H9 (cell line): Measurements from ENCODE around the gene CDK5. TPM values are rescaled to one million over a fixed set of nuclear protein-coding genes. Genes with fewer than 3 reads are reported as not detected.

Experiments
- DNase-seq: peaks from one replicate; pipeline ENCODE4 v3.0.0-alpha.2; 2017
- H2AFZ ChIP-seq: one replicate; pipeline ENCODE4 v1.6.1; 2013; ENCODE audit warnings: mild to moderate bottlenecking, low read length, control low read depth, moderate library complexity
- H2AK5ac ChIP-seq: 2 replicates; pipeline ENCODE4 v1.6.1; 2013; ENCODE audit warnings: low read length, control low read depth, mixed read lengths; ENCODE audit not compliant: insufficient read length
- H2BK120ac ChIP-seq: one replicate; pipeline ENCODE4 v1.6.1; 2013; ENCODE audit warnings: low read depth, mild to moderate bottlenecking, low read length, control low read depth, inconsistent platforms; ENCODE audit not compliant: poor library complexity, severe bottlenecking
- H2BK12ac ChIP-seq: 2 replicates; pipeline ENCODE4 v1.6.1; 2013; ENCODE audit warnings: low read length, control low read depth, mixed read lengths, low read depth; ENCODE audit not compliant: insufficient read length
- H2BK15ac ChIP-seq: 2 replicates; pipeline ENCODE4 v1.6.1; 2013; ENCODE audit warnings: low read depth, low read length, control low read depth
- H2BK20ac ChIP-seq: one replicate; pipeline ENCODE4 v1.6.1; 2013; ENCODE audit warnings: low read depth, mild to moderate bottlenecking, low read length, control low read depth, inconsistent platforms; ENCODE audit not compliant: poor library complexity, severe bottlenecking
- H2BK5ac ChIP-seq: 2 replicates; pipeline ENCODE4 v1.6.1; 2013; ENCODE audit warnings: low read length, control low read depth, mixed read lengths; ENCODE audit not compliant: insufficient read length
- H3K14ac ChIP-seq: 2 replicates; pipeline ENCODE4 v1.6.1; 2013; ENCODE audit warnings: low read length, control low read depth; ENCODE audit not compliant: insufficient read depth
- H3K18ac ChIP-seq: 2 replicates; pipeline ENCODE4 v1.6.1; 2013; ENCODE audit warnings: low read depth, mild to moderate bottlenecking, mixed read lengths, low read length, control low read depth; ENCODE audit not compliant: insufficient read length
- H3K23ac ChIP-seq: 2 replicates; pipeline ENCODE4 v1.6.1; 2013; ENCODE audit warnings: low read length, control low read depth, mixed read lengths, low read depth; ENCODE audit not compliant: insufficient read length
- H3K23me2 ChIP-seq: 2 replicates; pipeline ENCODE4 v1.6.1; 2013; ENCODE audit warnings: low read depth, mild to moderate bottlenecking, mixed read lengths, low read length, control low read depth; ENCODE audit not compliant: insufficient read length, poor library complexity, severe bottlenecking
- H3K27ac ChIP-seq: 2 replicates; pipeline ENCODE4 v1.5.1; 2013; ENCODE audit warnings: low read length, control low read depth, mixed read lengths, low read depth; ENCODE audit not compliant: insufficient read length
- H3K27me3 ChIP-seq: 2 replicates; pipeline ENCODE4 v1.6.1; 2013; ENCODE audit warnings: low read length, control low read depth, inconsistent platforms; ENCODE audit not compliant: insufficient read depth
- H3K4ac ChIP-seq: 2 replicates; pipeline ENCODE4 v1.6.1; 2013; ENCODE audit warnings: low read depth, mild to moderate bottlenecking, control low read depth, inconsistent platforms, low read length, moderate library complexity
- H3K4me1 ChIP-seq: 2 replicates; pipeline ENCODE4 v1.6.1; 2013; ENCODE audit warnings: low read length, control low read depth, inconsistent platforms; ENCODE audit not compliant: insufficient read depth
- H3K4me2 ChIP-seq: 2 replicates; pipeline ENCODE4 v1.6.1; 2013; ENCODE audit warnings: low read length, control low read depth, mixed read lengths; ENCODE audit not compliant: insufficient read length, insufficient read depth
- H3K56ac ChIP-seq: 2 replicates; pipeline ENCODE4 v1.6.1; 2013; ENCODE audit warnings: low read depth, mild to moderate bottlenecking, mixed read lengths, low read length, control low read depth; ENCODE audit not compliant: insufficient read length
- H3K79me1 ChIP-seq: 2 replicates; pipeline ENCODE4 v1.6.1; 2013; ENCODE audit warnings: low read depth, mild to moderate bottlenecking, moderate library complexity, low read length, control low read depth, inconsistent platforms; ENCODE audit not compliant: insufficient read depth, poor library complexity, severe bottlenecking
- H3K79me2 ChIP-seq: 2 replicates; pipeline ENCODE4 v1.6.1; 2013; ENCODE audit warnings: low read length, control low read depth, inconsistent platforms; ENCODE audit not compliant: insufficient read depth
- H3K9ac ChIP-seq: 2 replicates; pipeline ENCODE4 v1.6.1; 2013; ENCODE audit warnings: low read length, control low read depth, mixed read lengths; ENCODE audit not compliant: insufficient read length; ENCODE audit errors: extremely low read depth
- H3K9me3 ChIP-seq: one replicate; pipeline ENCODE4 v1.6.1; 2013; ENCODE audit warnings: low read depth, low read length, inconsistent platforms; ENCODE audit not compliant: control insufficient read depth
- H3T11ph ChIP-seq: one replicate; pipeline ENCODE4 v1.6.1; 2013; ENCODE audit warnings: mild to moderate bottlenecking, low read length, control low read depth, inconsistent platforms
- H4K20me1 ChIP-seq: one replicate; pipeline ENCODE4 v1.6.1; 2013; ENCODE audit not compliant: control insufficient read depth, insufficient read length, insufficient read depth
- H4K5ac ChIP-seq: 2 replicates; pipeline ENCODE4 v1.6.1; 2013; ENCODE audit warnings: low read depth, mild to moderate bottlenecking, mixed read lengths, low read length, control low read depth; ENCODE audit not compliant: insufficient read length
- H4K8ac ChIP-seq: replicated peaks from 2 replicates; pipeline ENCODE4 v1.6.1; 2013; ENCODE audit warnings: low read length, control low read depth, mixed read lengths, low read depth; ENCODE audit not compliant: insufficient read length
- H4K91ac ChIP-seq: 2 replicates; pipeline ENCODE4 v1.6.1; 2013; ENCODE audit warnings: low read depth, mild to moderate bottlenecking, moderate library complexity, mixed read lengths, low read length, control low read depth; ENCODE audit not compliant: insufficient read length
- H3K27ac Mint-ChIP-seq, 3 experiments: 2 replicates in 2 of 3; 3 replicates in 1 of 3; pipeline ENCODE4 v1.8.0; 2020 to 2021; ENCODE audit warnings: mixed read lengths in 3 of 3, mild to moderate bottlenecking in 1 of 3, moderate library complexity in 1 of 3
- H3K27me3 Mint-ChIP-seq: 2 replicates; pipeline ENCODE4 v1.8.0; 2021; ENCODE audit warnings: low read depth, mild to moderate bottlenecking, moderate library complexity, mixed read lengths
- H3K36me3 Mint-ChIP-seq, 3 experiments: 2 replicates in 2 of 3; 3 replicates in 1 of 3; pipeline ENCODE4 v1.8.0; 2020 to 2021; ENCODE audit warnings: low read depth in 3 of 3, mixed read lengths in 3 of 3; ENCODE audit not compliant: insufficient read depth in 1 of 3
- H3K4me1 Mint-ChIP-seq, 2 experiments: 2 replicates each; pipeline ENCODE4 v1.8.0; 2020; ENCODE audit warnings: mixed read lengths in 2 of 2
- H3K4me3 Mint-ChIP-seq, 2 experiments: 2 replicates in 1 of 2; 3 replicates in 1 of 2; pipeline ENCODE4 v1.8.0; 2020 to 2021; ENCODE audit warnings: mild to moderate bottlenecking in 2 of 2, mixed read lengths in 2 of 2, moderate library complexity in 1 of 2
- H3K9me3 Mint-ChIP-seq, 2 experiments: 2 replicates in 1 of 2; 3 replicates in 1 of 2; pipeline ENCODE4 v1.8.0; 2020; ENCODE audit warnings: mild to moderate bottlenecking in 2 of 2, mixed read lengths in 2 of 2, moderate library complexity in 1 of 2
- CTCF ChIP-seq: fragments of 200-600 bp; sonication (generic); conservative IDR thresholded peaks from 3 replicates; pipeline ENCODE4 v1.8.0; 2021; ENCODE audit warnings: antibody characterized with exemption, mild to moderate bottlenecking
- WGBS: extraction: QIAGEN DNeasy Blood & Tissue Kit; methylation state at CpG from one replicate; pipeline ENCODE4 v1.1.7; 2013; ENCODE audit warnings: missing lambda C conversion rate, low lambda C conversion rate, mixed read lengths; ENCODE audit not compliant: insufficient read length; ENCODE audit errors: extremely low coverage; 5-methylcytosine and 5-hydroxymethylcytosine counted together
- total RNA-seq: library from RNA; stranded (reverse); gene quantifications from 2 replicates; pipeline ENCODE4 v1.2.1, GENCODE V29; 2021

Gene CDK5
- total RNA-seq, 1 experiment from 2014 or later = 19.9 TPM

DNA sequence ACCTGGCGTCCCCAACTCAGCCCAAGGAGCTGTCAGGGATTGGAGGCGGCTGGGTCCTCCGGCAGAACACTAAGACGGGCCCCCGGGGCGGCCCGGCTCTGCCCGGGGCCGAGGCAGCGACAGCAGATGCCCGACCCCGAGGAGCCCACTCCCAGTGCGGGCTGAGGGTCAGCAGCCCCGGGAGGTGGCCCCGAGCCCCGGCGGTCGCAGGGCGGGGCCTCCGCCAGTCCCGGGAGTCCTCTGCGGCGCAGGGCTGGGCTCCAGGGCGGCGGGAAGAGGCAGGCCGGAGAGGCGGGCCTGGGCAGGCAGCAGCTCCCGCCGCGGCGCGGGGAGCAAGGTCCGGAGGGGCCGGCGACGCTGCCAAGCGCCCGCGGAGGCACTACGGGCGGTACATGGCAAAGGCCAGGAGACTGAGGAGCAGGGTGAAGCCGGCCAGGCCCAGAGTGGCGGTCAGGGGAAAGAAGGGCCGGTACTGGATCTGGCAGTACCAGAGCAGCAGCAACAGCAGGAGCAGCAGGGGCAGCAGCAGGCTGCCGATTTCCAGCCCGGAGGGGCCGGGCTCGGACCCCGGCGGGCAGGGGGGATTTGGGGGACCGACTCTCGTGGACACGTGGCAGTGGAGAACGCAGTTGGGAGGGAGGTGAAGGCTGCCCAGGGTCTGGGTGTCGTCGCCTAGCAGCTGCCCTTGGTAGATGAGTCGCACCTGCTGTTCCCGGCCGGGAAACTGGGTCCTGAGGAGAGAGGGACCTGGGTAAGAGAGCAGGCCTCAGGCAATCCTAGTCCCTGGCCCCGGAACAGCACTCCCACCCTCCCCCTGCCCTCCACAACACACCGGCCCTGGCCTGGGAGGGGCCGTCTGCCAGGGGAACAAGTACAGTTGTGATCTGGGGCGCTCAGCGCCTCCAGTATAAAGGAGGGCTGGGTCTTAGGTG lies 23.7 kb upstream of the CDK5 start:
- Histone ChIP-seq H2BK12ac (no peak overlapping the region), H2BK120ac (no peak overlapping the region), H4K91ac (no peak overlapping the region), H3K23me2 (peaks cover 7% of the 10 kb centered on the region), H2AK5ac (no peak overlapping the region), H3K56ac (no peak overlapping the region), H4K8ac (no peak overlapping the region), H3K4ac (no peak overlapping the region), H3K27me3 (no peaks in the 10 kb centered on the region; the same call in 1 of the 2 replicates), H4K5ac (no peak overlapping the region), H3K4me2 (peak overlapping the region; percentile 23), H3K14ac (no peak overlapping the region), H3T11ph (no peak overlapping the region), H2BK15ac (no peak overlapping the region), H3K79me1 (no peaks in the 10 kb centered on the region), H3K4me1 (peaks cover 2% of the 10 kb centered on the region; the same call in 1 of the 2 replicates), H3K27ac (no peak overlapping the region), H3K9ac (no peak overlapping the region), H2AFZ (no peak overlapping the region), H3K79me2 (no peaks in the 10 kb centered on the region; the same call in 1 of the 2 replicates), H3K23ac (no peak overlapping the region), H3K9me3 (no peaks in the 10 kb centered on the region), H2BK5ac (no peak overlapping the region), H2BK20ac (no peak overlapping the region), H3K18ac (no peak overlapping the region), H4K20me1 (no peaks in the 10 kb centered on the region)
- Mint-ChIP-seq H3K27me3 (peaks cover 8% of the 10 kb centered on the region), H3K27ac (no peak overlapping the region), H3K9me3 (no peaks in the 10 kb centered on the region; a peak in 1 of 5 replicates), H3K4me3 (peak overlapping the region; percentile 79 to 86), H3K36me3 (peaks cover under 1 to 6% (median 5%) of the 10 kb centered on the region in 3 experiments; a peak in 5 of 7 replicates), H3K4me1 (peaks cover 33 to 44% of the 10 kb centered on the region in 2 experiments)
- no CpG with 5 or more reads among the region's 64 CpGs for WGBS
- no peak for DNase-seq
- no peak for TF ChIP-seq CTCF
